GM12865 (cell line): ENCODE measurements around the gene CHSY1.

ENCODE experiments used
- DNase-seq: peaks from one replicate; pipeline ENCODE4 v3.0.0; 2010; ENCODE audit warnings: low read depth
- H3K4me3 ChIP-seq: 2 replicates; pipeline ENCODE4 v1.5.1; 2011; ENCODE audit warnings: mild to moderate bottlenecking, low read depth, low read length, control low read depth
- CTCF ChIP-seq: IDR thresholded peaks from 2 replicates; pipeline ENCODE4 v1.5.1; 2011; ENCODE audit warnings: low read length, control low read depth, low read depth, inconsistent platforms; ENCODE audit not compliant: insufficient read depth; ENCODE audit errors: missing control alignments

The CHSY1 gene

GRCh38 chr15:101193120-101193644, 58.7 kb downstream of the CHSY1 start:
- no peak for TF ChIP-seq CTCF
- DNase-seq = no peak
- H3K4me3 ChIP-seq = no peak overlapping the region

DNA sequence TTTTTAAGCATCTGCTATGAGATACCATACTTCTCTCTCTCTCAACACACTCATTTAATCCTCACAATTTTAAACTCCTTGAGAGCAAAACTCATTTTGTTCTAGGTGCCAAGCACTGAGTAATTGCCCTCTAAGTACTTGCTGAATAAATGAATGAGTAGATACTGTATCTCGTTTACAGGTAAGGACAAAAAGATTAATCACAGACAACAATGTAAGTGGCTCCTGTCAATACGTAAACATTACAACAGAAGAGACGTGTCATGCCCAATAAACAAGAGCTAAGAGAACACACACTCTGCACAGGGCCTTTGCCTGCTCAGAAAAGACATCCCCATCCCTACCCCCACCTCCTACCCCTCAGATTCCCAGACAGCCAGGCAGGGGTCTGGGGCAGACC, 59.8 kb downstream of the CHSY1 start:
- no peak overlapping the region for H3K4me3 ChIP-seq
- no peak for TF ChIP-seq CTCF
- no peak for DNase-seq

- DNase-seq = no peak
- no peak overlapping the region for H3K4me3 ChIP-seq
- TF ChIP-seq CTCF = no peak
Observed at GRCh38 chr15:101191242-101191641, 60.6 kb downstream of the CHSY1 start.

- no peak for TF ChIP-seq CTCF
- no peak for DNase-seq
- H3K4me3 ChIP-seq = no peak overlapping the region
Observed at GRCh38 chr15:101190092-101190595, 61.7 kb downstream of the CHSY1 start.

DNA sequence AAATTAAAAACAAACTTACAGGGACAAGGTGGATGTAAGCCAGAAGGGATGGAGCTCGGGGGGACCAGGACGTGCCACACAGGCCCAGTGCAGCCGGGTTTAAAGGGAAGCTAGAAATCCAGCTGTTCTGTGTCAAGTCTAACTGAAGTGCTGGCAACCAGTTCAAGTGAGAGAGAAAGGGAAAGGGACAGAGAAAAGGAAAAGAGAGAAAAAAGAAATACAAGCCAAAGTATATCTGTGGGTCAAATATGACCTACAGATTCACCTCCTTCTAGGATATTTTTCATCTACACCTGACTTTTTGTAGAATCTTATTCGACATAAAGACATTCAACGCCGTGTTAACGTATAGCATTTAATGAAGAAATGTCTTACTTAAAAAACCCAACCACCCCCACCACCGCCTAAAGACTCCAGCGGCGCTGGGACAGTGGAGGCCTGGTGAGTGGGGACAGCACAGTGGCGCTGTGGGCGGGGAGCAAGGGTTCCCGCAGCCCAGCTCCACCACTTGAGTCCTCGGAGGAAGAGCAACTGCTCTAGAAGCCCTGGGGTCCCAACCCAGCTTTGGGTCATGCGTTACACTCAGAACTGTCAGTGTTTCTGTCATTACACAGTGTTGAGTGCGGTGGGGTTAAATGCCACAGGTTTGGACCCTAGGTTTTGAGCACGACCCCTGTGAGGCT, 62.3 kb downstream of the CHSY1 start:
- H3K4me3 ChIP-seq = no peak overlapping the region
- TF ChIP-seq CTCF = no peak
- DNase-seq = no peak

DNA sequence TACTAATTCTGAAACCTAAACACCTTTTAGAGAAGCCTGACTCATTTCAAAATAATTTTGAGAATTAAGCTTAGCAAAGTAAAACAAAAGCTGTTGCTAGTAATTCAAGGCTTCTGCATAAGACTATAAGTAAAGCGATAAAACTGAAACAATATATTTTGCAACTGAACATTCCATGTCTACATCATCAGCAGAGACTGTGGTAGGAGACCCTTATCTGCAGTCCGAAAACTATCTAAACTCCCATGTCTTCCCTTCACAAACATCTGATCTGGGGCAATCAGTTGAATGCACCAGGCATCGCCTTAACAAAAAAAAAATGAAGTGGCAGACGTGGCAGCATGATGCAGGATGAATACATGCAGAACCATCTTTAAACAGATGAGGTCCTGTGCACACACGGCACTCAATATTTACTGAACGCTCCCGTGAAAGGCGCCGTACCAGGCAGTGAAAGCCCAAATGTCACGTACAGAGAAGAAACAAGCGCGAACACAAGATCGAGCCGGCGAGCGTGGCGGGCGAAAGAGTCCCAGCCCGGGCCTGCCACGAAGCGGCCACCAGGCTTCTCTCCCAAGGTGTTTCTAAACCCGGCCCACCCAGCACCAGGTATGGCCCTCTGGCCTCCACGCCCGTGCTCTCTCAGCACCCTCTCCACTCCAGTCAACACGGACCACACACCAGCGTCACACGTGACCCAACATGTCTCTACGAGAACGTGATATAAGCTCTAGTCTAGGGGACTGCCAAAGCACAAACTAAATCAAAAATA, 63.0 kb downstream of the CHSY1 start:
- 0 out of 2 replicates have a peak overlapping the region, but pooled peaks have one; percentile 9 for H3K4me3 ChIP-seq
- DNase-seq = peak; percentile 51
- TF ChIP-seq CTCF = no peak
